IMR-90 (cell line): ENCODE results near the gene PRKN. TPM values are rescaled to one million over a fixed set of nuclear protein-coding genes. Genes with fewer than 3 reads are reported as not detected.

Experiments used
- ATAC-seq: fragments of 200-7000 bp; cut with Tn5 transposase; 2 replicates; pipeline ENCODE4 v1.9.1; 2020; ENCODE audit warnings: low read depth, mild to moderate bottlenecking, moderate library complexity
- BruUV-seq: library from RNA; stranded (reverse); fragments of 400-500 nt; replicated peaks from 2 replicates; lab custom pipeline; 2021; lab: Mats Ljungman, UMichigan
- CTCF ChIA-PET: fragments of 300-600 bp; formaldehyde crosslinking; extraction: SDS; loops from one replicate; lab custom pipeline; 2021; ENCODE audit warnings: antibody characterized with exemption; lab: Yijun Ruan, JAX
- POLR2A ChIA-PET: fragments of 300-600 bp; sonication (Branson Sonifier 250); formaldehyde crosslinking; loops from one replicate; lab custom pipeline; 2022; ENCODE audit warnings: antibody characterized with exemption; ENCODE audit not compliant: unreplicated experiment; lab: Charles Lee
- DNase-seq: peaks from one replicate; pipeline ENCODE4 v3.0.0; 2013
- H2AFZ ChIP-seq: replicated peaks from 2 replicates; pipeline ENCODE3; 2013; ENCODE audit warnings: low read length, mild to moderate bottlenecking; ENCODE audit not compliant: poor library complexity
- H2AK5ac ChIP-seq: 2 replicates; pipeline ENCODE4 v1.6.1; 2013; ENCODE audit warnings: low read depth, low read length, inconsistent platforms
- H2AK9ac ChIP-seq: replicated peaks from 2 replicates; pipeline ENCODE3; 2013; ENCODE audit warnings: mild to moderate bottlenecking, low read depth, low read length, moderate library complexity; ENCODE audit not compliant: poor library complexity
- H2BK120ac ChIP-seq: 2 replicates; pipeline ENCODE4 v1.6.1; 2013; ENCODE audit warnings: low read depth, low read length, inconsistent platforms
- H2BK15ac ChIP-seq: 3 replicates; pipeline ENCODE4 v1.6.1; 2013; ENCODE audit warnings: low read depth, low read length, inconsistent platforms
- H2BK20ac ChIP-seq: 2 replicates; pipeline ENCODE4 v1.6.1; 2013; ENCODE audit warnings: low read depth, mild to moderate bottlenecking, inconsistent platforms, low read length, moderate library complexity
- H2BK5ac ChIP-seq: 2 replicates; pipeline ENCODE4 v1.6.1; 2013; ENCODE audit warnings: mild to moderate bottlenecking, low read depth, low read length, inconsistent platforms; ENCODE audit not compliant: poor library complexity, severe bottlenecking
- H3K14ac ChIP-seq: replicated peaks from 2 replicates; pipeline ENCODE4 v1.6.1; 2013; ENCODE audit warnings: low read depth, low read length, inconsistent platforms
- H3K18ac ChIP-seq: 2 replicates; pipeline ENCODE4 v1.6.1; 2013; ENCODE audit warnings: low read depth, low read length, control low read depth
- H3K23ac ChIP-seq: 2 replicates; pipeline ENCODE4 v1.6.1; 2013; ENCODE audit warnings: low read depth, low read length, inconsistent platforms
- H3K27ac ChIP-seq: 2 replicates; pipeline ENCODE4 v1.5.1; 2013; ENCODE audit warnings: mild to moderate bottlenecking, control low read depth, low read length; ENCODE audit not compliant: insufficient read depth
- H3K27me3 ChIP-seq: 2 replicates; pipeline ENCODE4 v1.6.1; 2013; ENCODE audit warnings: low read length; ENCODE audit not compliant: control insufficient read depth, insufficient read depth
- H3K36me3 ChIP-seq: 2 replicates; pipeline ENCODE4 v1.6.1; 2013; ENCODE audit warnings: low read length, mixed read lengths; ENCODE audit not compliant: control insufficient read depth, insufficient read depth
- H3K4ac ChIP-seq: 2 replicates; pipeline ENCODE4 v1.6.1; 2013; ENCODE audit warnings: low read depth, low read length, inconsistent platforms
- H3K4me1 ChIP-seq: 2 replicates; pipeline ENCODE4 v1.6.1; 2013; ENCODE audit warnings: low read length, mixed read lengths; ENCODE audit not compliant: control insufficient read depth, insufficient read depth
- H3K4me2 ChIP-seq: 2 replicates; pipeline ENCODE4 v1.6.1; 2013; ENCODE audit warnings: low read depth, mild to moderate bottlenecking, control low read depth, low read length, moderate library complexity
- H3K4me3 ChIP-seq: 2 replicates; pipeline ENCODE4 v1.5.1; 2013; ENCODE audit warnings: low read depth, mild to moderate bottlenecking, control low read depth, low read length, moderate library complexity; ENCODE audit not compliant: insufficient read depth
- H3K56ac ChIP-seq: 2 replicates; pipeline ENCODE4 v1.6.1; 2013; ENCODE audit warnings: low read length, inconsistent platforms; ENCODE audit not compliant: insufficient read depth; ENCODE audit errors: extremely low read depth
- H3K79me1 ChIP-seq, 2 experiments: 2 replicates each; pipeline ENCODE4 v1.6.1; 2013; ENCODE audit warnings: low read length in 2 of 2, inconsistent platforms in 1 of 2, low read depth in 1 of 2
- H3K9ac ChIP-seq: 2 replicates; pipeline ENCODE4 v1.6.1; 2013; ENCODE audit warnings: low read depth, low read length, control low read depth
- H3K9me1 ChIP-seq: 2 replicates; pipeline ENCODE4 v1.6.1; 2013; ENCODE audit warnings: low read length, inconsistent platforms; ENCODE audit not compliant: insufficient read depth
- H3K9me3 ChIP-seq: 2 replicates; pipeline ENCODE4 v1.6.1; 2013; ENCODE audit warnings: low read length; ENCODE audit not compliant: control insufficient read depth, insufficient read depth
- H4K20me1 ChIP-seq: 2 replicates; pipeline ENCODE4 v1.6.1; 2013; ENCODE audit warnings: low read length, inconsistent platforms; ENCODE audit not compliant: insufficient read depth
- H4K5ac ChIP-seq: 2 replicates; pipeline ENCODE4 v1.6.1; 2013; ENCODE audit warnings: mild to moderate bottlenecking, low read depth, low read length, control low read depth
- H4K8ac ChIP-seq, 2 experiments: 2 replicates each; pipeline ENCODE4 v1.6.1; 2013; ENCODE audit warnings: low read depth in 2 of 2, low read length in 2 of 2, control low read depth in 1 of 2, inconsistent platforms in 1 of 2
- H4K91ac ChIP-seq: 2 replicates; pipeline ENCODE4 v1.6.1; 2013; ENCODE audit warnings: low read depth, low read length, inconsistent platforms; ENCODE audit not compliant: insufficient read depth
- CEBPB ChIP-seq: IDR thresholded peaks from 2 replicates; pipeline ENCODE4 v1.6.1; 2012; ENCODE audit warnings: low read depth, low read length, improper control_type of control experiment
- CHD1 ChIP-seq: IDR thresholded peaks from 2 replicates; pipeline ENCODE4 v1.6.1; 2012; ENCODE audit warnings: low read depth, low read length, improper control_type of control experiment
- FOS ChIP-seq: fragments of 150-350 bp; IDR thresholded peaks from 2 replicates; pipeline ENCODE4 v1.6.1; 2016; ENCODE audit warnings: low read depth, low read length
- MAZ ChIP-seq: IDR thresholded peaks from 2 replicates; pipeline ENCODE4 v1.6.1; 2012; ENCODE audit warnings: low read depth, mild to moderate bottlenecking, low read length, improper control_type of control experiment, moderate library complexity, borderline replicate concordance
- MXI1 ChIP-seq: IDR thresholded peaks from 2 replicates; pipeline ENCODE4 v1.6.1; 2012; ENCODE audit warnings: low read depth, mild to moderate bottlenecking, low read length, moderate library complexity, borderline replicate concordance
- RFX5 ChIP-seq: IDR thresholded peaks from 2 replicates; pipeline ENCODE4 v1.8.0; 2012; ENCODE audit warnings: low read depth, mild to moderate bottlenecking, low read length, moderate library complexity
- SMC3 ChIP-seq: fragments of 150-350 bp; IDR thresholded peaks from 2 replicates; pipeline ENCODE4 v1.6.1; 2016; ENCODE audit warnings: low read depth, mild to moderate bottlenecking, antibody characterized with exemption, low read length, moderate library complexity
- WGBS, 2 experiments: methylation state at CpG; one replicate each; pipeline versions ENCODE4 v1.1.5 to v1.1.7; 2013; ENCODE audit warnings: missing lambda C conversion rate in 2 of 2; ENCODE audit not compliant: insufficient read length in 1 of 2; ENCODE audit errors: extremely low coverage in 2 of 2; 5-methylcytosine and 5-hydroxymethylcytosine counted together
- dilution Hi-C: fragments of 300-500 bp; cut with HindIII; formaldehyde crosslinking; loops from one replicate; pipeline ENCODE4 v1.14.3; 2018; ENCODE audit warnings: low sequenced_read_pairs; ENCODE audit not compliant: unreplicated experiment
- in situ Hi-C: fragments of 300-500 bp; cut with MboI; formaldehyde crosslinking; loops from 3 replicates; pipeline ENCODE4 v1.14.3; 2019; ENCODE audit warnings: low sequenced_read_pairs, inconsistent platforms, mixed read lengths
- intact Hi-C: fragments of 100-400 bp; cut with micrococcal nuclease; formaldehyde crosslinking; loops from 2 replicates; pipeline ENCODE4 v1.10.0; 2022
- polyA plus RNA-seq, 3 experiments: library from polyadenylated mRNA; depleted of rRNA; stranded (reverse); fragments of >200 nt; gene quantifications; 2 replicates each; pipeline ENCODE4 v1.2.3, GENCODE V29; 2012; ENCODE audit warnings: low replicate concordance in 1 of 3
- total RNA-seq: library from RNA; depleted of rRNA; stranded (reverse); fragments of >200 nt; gene quantifications from 2 replicates; pipeline ENCODE4 v1.2.3, GENCODE V29; 2012

The PRKN gene
- total and polyA plus RNA-seq, 2 of the 4 experiments (the other 2 are of a cell fraction) = 0.15 to 0.18 TPM

DNA sequence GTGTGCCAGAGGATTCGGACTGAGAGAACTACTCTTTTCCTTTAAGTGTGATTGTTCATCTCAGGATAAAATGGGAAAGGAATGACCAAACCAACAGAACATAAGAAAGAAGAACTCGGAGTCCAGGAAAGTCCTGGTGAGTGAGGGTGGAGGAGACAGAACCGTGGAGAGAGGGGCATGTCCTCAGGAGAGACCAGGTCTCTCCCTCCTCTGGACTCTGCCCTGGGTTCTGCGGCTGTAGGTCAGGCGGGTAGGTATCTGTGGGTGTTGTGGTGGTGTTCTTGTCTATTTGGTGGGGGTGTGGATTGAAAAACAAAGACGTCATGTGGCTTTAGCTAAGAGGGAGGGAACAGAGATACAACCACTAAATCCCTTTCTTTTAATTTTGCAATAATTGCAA is 1424.6 kb downstream of the PRKN start:
- DNase-seq = no peak
- TF ChIP-seq FOS (no peak), SMC3 (no peak), MAZ (no peak), CEBPB (no peak), CHD1 (no peak), RFX5 (no peak), MXI1 (no peak)
- no peak for ATAC-seq

More for the DNA sequence above, 1424.6 kb downstream of the PRKN start:
- no peak overlapping the region for H3K9ac ChIP-seq
- H2BK20ac ChIP-seq = no peak overlapping the region
- no CpG with 5 or more reads among the region's 6 CpGs for WGBS, 2 experiments
- H2BK5ac ChIP-seq = no peak overlapping the region
- no peak overlapping the region for H2BK15ac ChIP-seq
- H3K14ac ChIP-seq = no peak overlapping the region
- H3K4me1 ChIP-seq = peaks cover 4% of the 10 kb centered on the region
- in situ Hi-C loops (no loop called here), dilution Hi-C loops (no loop called here), intact Hi-C loops (no loop called here)
- H3K18ac ChIP-seq = no peak overlapping the region
- H3K9me3 ChIP-seq = no peaks in the 10 kb centered on the region
- H3K36me3 ChIP-seq = no peaks in the 10 kb centered on the region
- H3K79me1 ChIP-seq = no peaks in the 10 kb centered on the region
- no peak overlapping the region; the same call in 1 of the 2 replicates for H4K91ac ChIP-seq
- H2BK120ac ChIP-seq = no peak overlapping the region
- no peak overlapping the region for H3K4me2 ChIP-seq
- no peak overlapping the region for H3K23ac ChIP-seq
- H4K5ac ChIP-seq = no peak overlapping the region
- CTCF ChIA-PET = no interaction called here
- H2AK9ac ChIP-seq = no peak overlapping the region
- POLR2A ChIA-PET = no interaction called here
- H3K4me3 ChIP-seq = no peak overlapping the region
- H3K27me3 ChIP-seq = no peaks in the 10 kb centered on the region
- H4K8ac ChIP-seq = no peak overlapping the region; a peak in 1 of 4 replicates
- H2AFZ ChIP-seq = no peak overlapping the region
- H3K56ac ChIP-seq = no peak overlapping the region
- no peak overlapping the region for H3K4ac ChIP-seq
- H4K20me1 ChIP-seq = no peaks in the 10 kb centered on the region
- no peaks in the 10 kb centered on the region for H3K9me1 ChIP-seq
- no peak overlapping the region for H3K27ac ChIP-seq
- no TSS peak for BruUV-seq
- H2AK5ac ChIP-seq = no peak overlapping the region
